Kidney epithelial cell (primary cell): ENCODE results near the gene TES. TPM values are rescaled to one million over a fixed set of nuclear protein-coding genes. Genes with fewer than 3 reads are reported as not detected.

Experiments used
- DNase-seq: peaks from one replicate; pipeline ENCODE4 v3.0.0-alpha.2; 2010; ENCODE audit warnings: low read depth
- H3K27me3 ChIP-seq: 2 replicates; pipeline ENCODE4 v1.6.0; 2011; ENCODE audit warnings: low read length; ENCODE audit not compliant: control insufficient read depth, insufficient read depth
- H3K36me3 ChIP-seq: 2 replicates; pipeline ENCODE4 v1.5.1; 2011; ENCODE audit warnings: low read length; ENCODE audit not compliant: control insufficient read depth, insufficient read depth
- H3K4me3 ChIP-seq: 2 replicates; pipeline ENCODE4 v1.5.1; 2011; ENCODE audit warnings: low read depth, mild to moderate bottlenecking, control low read depth, low read length
- total RNA-seq: library from RNA; depleted of rRNA; stranded (reverse); fragments of >200 nt; gene quantifications from 2 replicates; pipeline ENCODE4 v1.2.3, GENCODE V29; 2015
- TF ChIP-seq, protein P1 (sequence below): IDR thresholded peaks from 2 replicates; pipeline ENCODE4 v1.5.1; 2011; ENCODE audit warnings: mild to moderate bottlenecking, moderate library complexity, low read length, control low read depth, inconsistent platforms; ENCODE audit not compliant: insufficient read depth, poor library complexity, severe bottlenecking

TES gene
- total RNA-seq, 1 donor from 2014 or later = 282 TPM

DNA sequence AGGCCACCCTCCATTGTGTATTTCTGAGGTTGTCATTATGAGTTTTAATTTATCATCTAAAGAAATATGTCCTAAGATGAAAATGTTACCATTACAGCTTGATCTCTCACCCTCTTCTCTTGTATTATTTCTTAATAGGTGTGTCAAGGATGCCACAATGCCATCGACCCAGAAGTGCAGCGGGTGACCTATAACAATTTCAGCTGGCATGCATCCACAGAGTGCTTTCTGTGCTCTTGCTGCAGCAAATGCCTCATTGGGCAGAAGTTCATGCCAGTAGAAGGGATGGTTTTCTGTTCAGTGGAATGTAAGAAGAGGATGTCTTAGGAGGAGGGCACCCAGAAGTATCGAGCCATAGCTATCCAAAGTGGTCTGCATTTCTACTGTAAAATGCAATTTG, 46.8 kb downstream of the TES start:
- Histone ChIP-seq H3K4me3 (no peak overlapping the region), H3K27me3 (no peaks in the 10 kb centered on the region), H3K36me3 (no peaks in the 10 kb centered on the region)
- TF ChIP-seq, protein P1, sequence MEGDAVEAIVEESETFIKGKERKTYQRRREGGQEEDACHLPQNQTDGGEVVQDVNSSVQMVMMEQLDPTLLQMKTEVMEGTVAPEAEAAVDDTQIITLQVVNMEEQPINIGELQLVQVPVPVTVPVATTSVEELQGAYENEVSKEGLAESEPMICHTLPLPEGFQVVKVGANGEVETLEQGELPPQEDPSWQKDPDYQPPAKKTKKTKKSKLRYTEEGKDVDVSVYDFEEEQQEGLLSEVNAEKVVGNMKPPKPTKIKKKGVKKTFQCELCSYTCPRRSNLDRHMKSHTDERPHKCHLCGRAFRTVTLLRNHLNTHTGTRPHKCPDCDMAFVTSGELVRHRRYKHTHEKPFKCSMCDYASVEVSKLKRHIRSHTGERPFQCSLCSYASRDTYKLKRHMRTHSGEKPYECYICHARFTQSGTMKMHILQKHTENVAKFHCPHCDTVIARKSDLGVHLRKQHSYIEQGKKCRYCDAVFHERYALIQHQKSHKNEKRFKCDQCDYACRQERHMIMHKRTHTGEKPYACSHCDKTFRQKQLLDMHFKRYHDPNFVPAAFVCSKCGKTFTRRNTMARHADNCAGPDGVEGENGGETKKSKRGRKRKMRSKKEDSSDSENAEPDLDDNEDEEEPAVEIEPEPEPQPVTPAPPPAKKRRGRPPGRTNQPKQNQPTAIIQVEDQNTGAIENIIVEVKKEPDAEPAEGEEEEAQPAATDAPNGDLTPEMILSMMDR = no peak
- DNase-seq = no peak

- no peak for DNase-seq
- no peaks in the 10 kb centered on the region for H3K27me3 ChIP-seq
- H3K36me3 ChIP-seq = no peaks in the 10 kb centered on the region
- TF ChIP-seq, protein P1 = peak; percentile 66
- H3K4me3 ChIP-seq = no peak overlapping the region
Measured at GRCh38 chr7:116258734-116259133, 48.4 kb downstream of the TES start.

- TF ChIP-seq, protein P1 = no peak
- no peaks in the 10 kb centered on the region for H3K36me3 ChIP-seq
- H3K4me3 ChIP-seq = no peak overlapping the region
- no peaks in the 10 kb centered on the region for H3K27me3 ChIP-seq
- no peak for DNase-seq
Measured at GRCh38 chr7:116259156-116259870, 49.0 kb downstream of the TES start.

DNA sequence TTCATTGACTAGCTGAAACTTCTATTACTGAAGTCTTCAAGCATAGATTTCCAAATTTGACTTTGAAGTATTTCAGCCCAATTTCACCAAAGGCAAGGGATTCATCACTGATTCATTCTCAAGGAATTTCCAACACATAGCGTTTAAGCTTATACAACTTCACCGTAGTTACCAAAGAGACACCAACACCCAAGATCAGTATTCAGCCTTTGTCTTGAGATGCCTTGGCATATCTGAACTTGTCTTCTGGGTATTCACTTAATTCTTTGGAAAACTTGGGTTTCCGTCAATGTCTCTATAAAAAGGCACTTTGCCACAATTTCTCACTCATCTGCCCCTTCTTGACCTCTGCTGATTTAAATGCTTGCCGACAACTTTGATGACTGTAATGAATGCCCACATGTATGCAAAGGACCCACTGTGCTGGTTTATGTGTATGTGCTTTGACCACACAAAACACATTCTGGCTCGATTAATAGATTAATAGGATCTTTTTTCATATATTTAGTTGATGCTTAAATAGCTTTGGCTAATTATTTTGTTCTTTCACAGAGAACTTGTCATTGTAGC, 49.6 kb downstream of the TES start:
- H3K27me3 ChIP-seq = no peaks in the 10 kb centered on the region
- DNase-seq = peak; percentile 25
- H3K36me3 ChIP-seq = no peaks in the 10 kb centered on the region
- H3K4me3 ChIP-seq = no peak overlapping the region
- TF ChIP-seq, protein P1 = no peak

GRCh38 chr7:116261904-116262303, 51.6 kb downstream of the TES start:
- no peak for DNase-seq
- TF ChIP-seq, protein P1 = no peak
- H3K27me3 ChIP-seq = no peaks in the 10 kb centered on the region
- H3K36me3 ChIP-seq = no peaks in the 10 kb centered on the region
- no peak overlapping the region for H3K4me3 ChIP-seq
